Sigmoid colon (tissue), 3 donors: ENCODE results near the gene ALKBH5.

Experiments used
- POLR2A ChIP-seq, 2 donors: fragments of 450-650 bp; IDR thresholded peaks; one replicate each; pipeline ENCODE4 v1.6.1; 2016; ENCODE audit warnings: antibody characterized with exemption in 2 of 2, mild to moderate bottlenecking in 2 of 2, moderate library complexity in 2 of 2
- TF ChIP-seq, protein P1 (sequence below), 4 experiments: fragments of 450-650 bp in 3 of 4; fragments of 200-600 bp in 1 of 4; IDR thresholded peaks; one replicate each; pipeline ENCODE4 v1.5.1; 2016 to 2019; ENCODE audit warnings: antibody characterized with exemption in 4 of 4, mild to moderate bottlenecking in 3 of 4, moderate library complexity in 2 of 4

DNA sequence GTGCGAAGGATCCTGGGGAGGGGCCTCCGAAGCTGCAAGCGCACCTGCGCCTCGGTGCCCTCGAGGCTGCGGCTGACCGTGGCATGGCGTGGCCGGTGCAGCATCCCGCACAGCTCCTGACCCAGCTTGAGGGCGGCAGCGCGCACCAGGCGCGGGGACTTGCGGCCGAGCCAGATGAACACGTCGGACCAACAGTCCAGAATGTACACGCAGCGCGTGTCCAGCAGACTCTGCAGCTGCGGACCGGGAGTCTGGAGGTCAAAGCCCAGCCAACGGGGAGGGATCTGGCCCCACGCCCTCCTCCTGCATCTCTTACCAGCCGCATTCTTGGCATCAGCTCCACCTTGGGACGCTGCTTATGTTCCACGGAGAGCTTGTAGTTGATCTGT lies 64.0 kb downstream of the ALKBH5 start:
- no peak for TF ChIP-seq POLR2A (IDR thresholded peaks at IDR 0.05)
- TF ChIP-seq, protein P1, sequence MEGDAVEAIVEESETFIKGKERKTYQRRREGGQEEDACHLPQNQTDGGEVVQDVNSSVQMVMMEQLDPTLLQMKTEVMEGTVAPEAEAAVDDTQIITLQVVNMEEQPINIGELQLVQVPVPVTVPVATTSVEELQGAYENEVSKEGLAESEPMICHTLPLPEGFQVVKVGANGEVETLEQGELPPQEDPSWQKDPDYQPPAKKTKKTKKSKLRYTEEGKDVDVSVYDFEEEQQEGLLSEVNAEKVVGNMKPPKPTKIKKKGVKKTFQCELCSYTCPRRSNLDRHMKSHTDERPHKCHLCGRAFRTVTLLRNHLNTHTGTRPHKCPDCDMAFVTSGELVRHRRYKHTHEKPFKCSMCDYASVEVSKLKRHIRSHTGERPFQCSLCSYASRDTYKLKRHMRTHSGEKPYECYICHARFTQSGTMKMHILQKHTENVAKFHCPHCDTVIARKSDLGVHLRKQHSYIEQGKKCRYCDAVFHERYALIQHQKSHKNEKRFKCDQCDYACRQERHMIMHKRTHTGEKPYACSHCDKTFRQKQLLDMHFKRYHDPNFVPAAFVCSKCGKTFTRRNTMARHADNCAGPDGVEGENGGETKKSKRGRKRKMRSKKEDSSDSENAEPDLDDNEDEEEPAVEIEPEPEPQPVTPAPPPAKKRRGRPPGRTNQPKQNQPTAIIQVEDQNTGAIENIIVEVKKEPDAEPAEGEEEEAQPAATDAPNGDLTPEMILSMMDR (IDR thresholded peaks at IDR 0.05), result no peak
